H1 (cell line): ENCODE data around the gene NECTIN1. TPM values are rescaled to one million over a fixed set of nuclear protein-coding genes. Genes with fewer than 3 reads are reported as not detected.

Source experiments
- CTCF ChIA-PET: fragments of 300-600 bp; sonication (Branson Sonifier 250); formaldehyde crosslinking; loops from one replicate; lab custom pipeline; 2021; ENCODE audit not compliant: partially characterized antibody; lab: Charles Lee
- POLR2A ChIA-PET: fragments of 300-600 bp; sonication (Branson Sonifier 250); formaldehyde crosslinking; loops from one replicate; lab custom pipeline; 2021; ENCODE audit warnings: inconsistent platforms; ENCODE audit not compliant: partially characterized antibody; lab: Charles Lee
- DNase-seq, 2 experiments: peaks; one replicate each; pipeline versions ENCODE4 v3.0.0 to v3.0.0-alpha.2; 2010 to 2022; ENCODE audit warnings: low spot score in 2 of 2, low read depth in 1 of 2, mixed read lengths in 1 of 2
- FAIRE-seq: peaks from 2 replicates; lab custom pipeline; 2011; peaks lifted over from hg19 to GRCh38; lab: Jason Lieb, UNC
- H2AFZ ChIP-seq: 2 replicates; pipeline ENCODE4 v1.8.1; 2012; ENCODE audit warnings: low read length, inconsistent platforms
- H2AK5ac ChIP-seq: 2 replicates; pipeline ENCODE4 v1.6.1; 2013; ENCODE audit warnings: low read depth, low read length
- H2BK120ac ChIP-seq: replicated peaks from 2 replicates; pipeline ENCODE3; 2013; ENCODE audit warnings: low read depth, low read length, inconsistent platforms
- H2BK12ac ChIP-seq: 2 replicates; pipeline ENCODE4 v1.6.1; 2013; ENCODE audit warnings: low read depth, low read length
- H2BK15ac ChIP-seq: 2 replicates; pipeline ENCODE4 v1.6.1; 2013; ENCODE audit warnings: low read length
- H2BK20ac ChIP-seq: 2 replicates; pipeline ENCODE4 v1.6.1; 2013; ENCODE audit warnings: low read length
- H2BK5ac ChIP-seq: 2 replicates; pipeline ENCODE4 v1.6.1; 2013; ENCODE audit warnings: low read depth, low read length
- H3K14ac ChIP-seq: 2 replicates; pipeline ENCODE4 v1.6.1; 2013; ENCODE audit warnings: inconsistent platforms; ENCODE audit not compliant: insufficient read length
- H3K18ac ChIP-seq: 2 replicates; pipeline ENCODE4 v1.6.1; 2013; ENCODE audit warnings: low read length; ENCODE audit errors: extremely low read depth
- H3K23ac ChIP-seq: 2 replicates; pipeline ENCODE4 v1.6.1; 2013; ENCODE audit warnings: inconsistent platforms; ENCODE audit not compliant: insufficient read length
- H3K23me2 ChIP-seq: 2 replicates; pipeline ENCODE4 v1.6.1; 2013; ENCODE audit warnings: low read depth, low read length
- H3K27ac ChIP-seq: 2 replicates; pipeline ENCODE4 v1.6.1; 2011; ENCODE audit warnings: low read depth, low read length, inconsistent platforms
- H3K27me3 ChIP-seq, 4 experiments: replicated peaks in 1 of 4; 1 replicate in 1 of 4; 2 replicates in 3 of 4; pipeline versions ENCODE4 v1.6.1 to v1.8.1; 2011 to 2013; ENCODE audit warnings: low read length in 3 of 4, mild to moderate bottlenecking in 3 of 4, inconsistent platforms in 2 of 4, mixed read lengths in 2 of 4, moderate library complexity in 1 of 4; ENCODE audit not compliant: control insufficient read depth in 3 of 4, insufficient read depth in 3 of 4; ENCODE audit errors: extremely low read depth in 1 of 4
- H3K36me3 ChIP-seq, 4 experiments: 2 replicates each; pipeline versions ENCODE4 v1.6.1 to v1.8.1; 2011 to 2013; ENCODE audit warnings: mild to moderate bottlenecking in 4 of 4, low read length in 3 of 4, moderate library complexity in 2 of 4, control low read depth in 1 of 4, inconsistent platforms in 1 of 4; ENCODE audit not compliant: insufficient read depth in 4 of 4, control insufficient read depth in 2 of 4
- H3K4ac ChIP-seq: replicated peaks from 2 replicates; pipeline ENCODE3; 2013; ENCODE audit warnings: low read length, low read depth, mixed read lengths, inconsistent platforms; ENCODE audit not compliant: insufficient read length
- H3K4me1 ChIP-seq, 4 experiments: replicated peaks in 1 of 4; 1 replicate in 1 of 4; 2 replicates in 3 of 4; pipeline versions ENCODE4 v1.6.1 to v1.8.1; 2011 to 2013; ENCODE audit warnings: low read length in 3 of 4, inconsistent platforms in 2 of 4, mixed read lengths in 1 of 4; ENCODE audit not compliant: insufficient read depth in 4 of 4, control insufficient read depth in 3 of 4
- H3K4me2 ChIP-seq, 2 experiments: 2 replicates each; pipeline versions ENCODE4 v1.6.1 to v1.8.1; 2011 to 2013; ENCODE audit warnings: low read depth in 2 of 2, low read length in 2 of 2, control low read depth in 1 of 2, inconsistent platforms in 1 of 2, mild to moderate bottlenecking in 1 of 2; ENCODE audit not compliant: insufficient read depth in 1 of 2
- H3K4me3 ChIP-seq, 4 experiments: fragments of 200-600, 300-600 bp in 1 of 4; sonication (generic), shearing (Covaris generic), sonication (Bioruptor Twin) in 1 of 4; 2 replicates each; pipeline versions ENCODE4 v1.5.1 to v1.8.1; 2011 to 2016; ENCODE audit warnings: low read length in 4 of 4, low read depth in 3 of 4, control low read depth in 2 of 4, inconsistent platforms in 2 of 4, mild to moderate bottlenecking in 2 of 4, mixed read lengths in 1 of 4, moderate library complexity in 1 of 4; ENCODE audit not compliant: insufficient read depth in 2 of 4; ENCODE audit errors: extremely low read depth in 1 of 4
- H3K56ac ChIP-seq: replicated peaks from 2 replicates; pipeline ENCODE3; 2013; ENCODE audit warnings: low read depth, mild to moderate bottlenecking, mixed read lengths, low read length, inconsistent platforms; ENCODE audit not compliant: insufficient read length
- H3K79me1 ChIP-seq: 2 replicates; pipeline ENCODE4 v1.6.1; 2013; ENCODE audit warnings: low read depth, low read length, control low read depth
- H3K79me2 ChIP-seq, 2 experiments: 2 replicates each; pipeline versions ENCODE4 v1.6.1 to v1.8.1; 2012 to 2013; ENCODE audit warnings: low read length in 2 of 2, mild to moderate bottlenecking in 2 of 2, inconsistent platforms in 1 of 2; ENCODE audit not compliant: insufficient read depth in 2 of 2, control insufficient read depth in 1 of 2
- H3K9ac ChIP-seq, 4 experiments: replicated peaks in 1 of 4; 1 replicate in 1 of 4; 2 replicates in 3 of 4; pipeline versions ENCODE4 v1.6.1 to v1.8.1; 2011 to 2013; ENCODE audit warnings: low read depth in 3 of 4, low read length in 3 of 4, control low read depth in 2 of 4, mild to moderate bottlenecking in 2 of 4, moderate library complexity in 2 of 4, inconsistent platforms in 1 of 4; ENCODE audit errors: extremely low read depth in 1 of 4
- H3K9me3 ChIP-seq, 2 experiments: 2 replicates each; pipeline versions ENCODE4 v1.6.1 to v1.8.1; 2012 to 2013; ENCODE audit warnings: mild to moderate bottlenecking in 2 of 2, moderate library complexity in 2 of 2, control low read depth in 1 of 2, inconsistent platforms in 1 of 2, low read depth in 1 of 2, low read length in 1 of 2, mixed read lengths in 1 of 2; ENCODE audit not compliant: insufficient read depth in 2 of 2
- H4K20me1 ChIP-seq, 2 experiments: replicated peaks in 1 of 2; 2 replicates each; pipeline versions ENCODE3 to v1.8.1; 2011 to 2013; ENCODE audit warnings: inconsistent platforms in 2 of 2, low read length in 2 of 2, mild to moderate bottlenecking in 1 of 2; ENCODE audit not compliant: insufficient read depth in 2 of 2, control insufficient read depth in 1 of 2
- H4K5ac ChIP-seq: 2 replicates; pipeline ENCODE4 v1.6.1; 2013; ENCODE audit warnings: low read length, low read depth, mixed read lengths, inconsistent platforms; ENCODE audit not compliant: insufficient read length
- H4K8ac ChIP-seq: 2 replicates; pipeline ENCODE4 v1.8.0; 2013; ENCODE audit warnings: mild to moderate bottlenecking, moderate library complexity, low read length, inconsistent platforms; ENCODE audit not compliant: insufficient read depth; ENCODE audit errors: extremely low read depth
- H4K91ac ChIP-seq: replicated peaks from 2 replicates; pipeline ENCODE3; 2013; ENCODE audit warnings: low read length, mixed read lengths, inconsistent platforms; ENCODE audit not compliant: insufficient read length
- CTCF ChIP-seq, 3 experiments: IDR thresholded peaks; 1 replicate in 2 of 3; 2 replicates in 1 of 3; pipeline versions ENCODE4 v1.5.1 to v1.6.1; 2011; ENCODE audit warnings: low read length in 3 of 3, mild to moderate bottlenecking in 3 of 3, inconsistent platforms in 2 of 3, low read depth in 1 of 3, moderate library complexity in 1 of 3; ENCODE audit not compliant: insufficient read depth in 1 of 3; ENCODE audit errors: control extremely low read depth in 1 of 3
- HDAC2 ChIP-seq, 2 experiments: fragments of 300-600 bp in 1 of 2; sonication (generic) in 1 of 2; IDR thresholded peaks; 2 replicates each; pipeline ENCODE4 v1.6.1; 2011 to 2012; ENCODE audit warnings: low read depth in 2 of 2, low read length in 2 of 2, mild to moderate bottlenecking in 2 of 2, moderate library complexity in 2 of 2, borderline replicate concordance in 1 of 2, inconsistent platforms in 1 of 2
- TBP ChIP-seq: IDR thresholded peaks from 2 replicates; pipeline ENCODE4 v1.6.1; 2011; ENCODE audit warnings: low read depth, low read length, improper control_type of control experiment
- TEAD4 ChIP-seq: IDR thresholded peaks from 2 replicates; pipeline ENCODE4 v1.6.1; 2012; ENCODE audit warnings: low read depth, low read length, inconsistent platforms, mixed read lengths
- WGBS, 2 experiments: shearing (Covaris generic) in 1 of 2; methylation state at CpG; one replicate each; pipeline versions ENCODE4 v1.1.6 to v1.1.7; 2013 to 2015; ENCODE audit warnings: low lambda C conversion rate in 2 of 2, mixed read lengths in 2 of 2, inconsistent platforms in 1 of 2, low coverage in 1 of 2, missing lambda C conversion rate in 1 of 2; ENCODE audit not compliant: insufficient replicate concordance in 2 of 2, insufficient coverage in 1 of 2, insufficient read length in 1 of 2; ENCODE audit errors: extremely low coverage in 1 of 2, missing lambda C conversion rate in 1 of 2; 5-methylcytosine and 5-hydroxymethylcytosine counted together
- polyA plus RNA-seq, 7 experiments: library from polyadenylated mRNA; depleted of rRNA in 3 of 7; stranded (reverse) in 5 of 7; unstranded in 2 of 7; fragments of >200 nt in 5 of 7; fragments of 200-250 nt in 2 of 7; gene quantifications; 1 replicate in 5 of 7; 2 replicates in 1 of 7; 4 replicates in 1 of 7; pipeline versions ENCODE4 v1.2.1 to v1.2.3, GENCODE V29; 2011 to 2013; ENCODE audit warnings: missing spikeins in 2 of 7, mixed read lengths in 2 of 7
- total RNA-seq: library from RNA; stranded (reverse); fragmentation: NEBNext Ultra II Directional; extraction: Animal tissue kit (Norgen Biotek cat#: 25700); gene quantifications from 2 replicates; pipeline ENCODE4 v1.2.1, GENCODE V29; 2021

NECTIN1 gene
- total and polyA plus RNA-seq, 2 of the 8 experiments (the other 6 are each of a cell fraction or from before 2014, with no cell fraction given) = 43.2 to 97.7 TPM

- Histone ChIP-seq H3K27me3 (peaks cover 0 to under 1% (median 0%) of the 10 kb centered on the region in 4 experiments; a peak in 1 of 7 replicates), H2BK15ac (no peak overlapping the region), H3K4me3 (no peak overlapping the region), H3K14ac (no peak overlapping the region), H3K18ac (no peak overlapping the region), H4K91ac (no peak overlapping the region)
- no peak for DNase-seq
- TF ChIP-seq HDAC2 (IDR thresholded peaks at IDR 0.05; ENCODE audit: borderline replicate concordance in 1 of 2, low read depth in 2 of 2, low read length in 2 of 2) (no peak), TBP (no peak), CTCF (IDR thresholded peaks at IDR 0.05; ENCODE audit: control extremely low read depth in 1 of 3, insufficient read depth in 1 of 3, low read depth in 1 of 3, low read length in 3 of 3) (no peak), TEAD4 (no peak)
- TF ChIP-seq, all 59 proteins: peak for 0
- Histone ChIP-seq H3K79me1 (no peaks in the 10 kb centered on the region), H2BK20ac (no peak overlapping the region), H3K56ac (no peak overlapping the region), H3K4me2 (no peak overlapping the region), H3K9me3 (no peaks in the 10 kb centered on the region), H3K4me1 (no peaks in the 10 kb centered on the region; a peak in 1 of 7 replicates), H3K79me2 (no peaks in the 10 kb centered on the region), H3K27ac (no peak overlapping the region), H2BK12ac (no peak overlapping the region), H3K23me2 (no peaks in the 10 kb centered on the region), H3K4ac (no peak overlapping the region), H4K20me1 (peaks cover 0 to 5% of the 10 kb centered on the region in 2 experiments), H4K8ac (no peak overlapping the region), H3K23ac (no peak overlapping the region), H2AK5ac (no peak overlapping the region), H2BK120ac (no peak overlapping the region), H2BK5ac (no peak overlapping the region), H2AFZ (no peak overlapping the region), H3K9ac (no peak overlapping the region), H3K36me3 (no peaks in the 10 kb centered on the region), H4K5ac (no peak overlapping the region)
- ChIA-PET CTCF (interaction anchor here (0.7 to 1.5 kb wide), 8 partner anchors 10 to 458 kb away, joined by 3 to 4 read pairs (median 4); no protein-coding TSS in a partner anchor), POLR2A (interaction anchor here (0.7 kb wide), 1 partner anchor 12 kb away, joined by 3 read pairs; no protein-coding TSS in a partner anchor)
- WGBS, 2 experiments = 86 to 100% methylated on average over 1 to 9 of the region's 9 CpGs
- no peak for FAIRE-seq
Measured at GRCh38 chr11:119771172-119771770, 42.3 kb upstream of the NECTIN1 start.
